Activated CD4-positive, alpha-beta T cell treated with anti-CD3 and anti-CD28 coated beads for 48 hours (primary cell): ENCODE data around the gene BRCA1.
"Not testable (repeated sequence)": the region's sequence is repeated elsewhere in the genome, so short reads cannot be mapped to it uniquely, and the experiment has no call there.

Experiments used
- DNase-seq: peaks from one replicate; pipeline ENCODE4 v3.0.0-alpha.2; 2020

Gene BRCA1

GRCh38 chr17:43133439-43133838 is 8.3 kb upstream of the BRCA1 start:
- not testable (repeated sequence) for DNase-seq

- DNase-seq: no peak
Observed at GRCh38 chr17:43132117-43132516, 7.0 kb upstream of the BRCA1 start.

- DNase-seq: no peak
Observed at GRCh38 chr17:43129671-43130010, 4.5 kb upstream of the BRCA1 start.

- not testable (repeated sequence) for DNase-seq
Observed at GRCh38 chr17:43127333-43127876, 2.2 kb upstream of the BRCA1 start.

- DNase-seq: no peak
Observed at GRCh38 chr17:43126911-43127290, 1.7 kb upstream of the BRCA1 start.

- peak; percentile 3 for DNase-seq
Observed at GRCh38 chr17:43125967-43126910, 1.1 kb upstream of the BRCA1 start.

GRCh38 chr17:43118679-43119615 is 6.2 kb downstream of the BRCA1 start:
- no peak for DNase-seq

- no peak for DNase-seq
Observed at GRCh38 chr17:43114151-43114552, 11.0 kb downstream of the BRCA1 start.

GRCh38 chr17:43106552-43106951 is 18.6 kb downstream of the BRCA1 start:
- no peak for DNase-seq

GRCh38 chr17:43105146-43105545 is 20.0 kb downstream of the BRCA1 start:
- no peak for DNase-seq

- DNase-seq: no peak
Observed at GRCh38 chr17:43104665-43105064, 20.5 kb downstream of the BRCA1 start.

- DNase-seq: not testable (repeated sequence)
Observed at GRCh38 chr17:43095364-43095763, 29.8 kb downstream of the BRCA1 start.

- DNase-seq: no peak
Observed at GRCh38 chr17:43094129-43094835, 30.9 kb downstream of the BRCA1 start.

GRCh38 chr17:43092901-43093300 is 32.3 kb downstream of the BRCA1 start:
- DNase-seq: no peak

GRCh38 chr17:43090022-43090421 is 35.1 kb downstream of the BRCA1 start:
- DNase-seq: no peak

GRCh38 chr17:43085474-43085873 is 39.7 kb downstream of the BRCA1 start:
- DNase-seq: no peak

GRCh38 chr17:43079641-43080302 is 45.4 kb downstream of the BRCA1 start:
- DNase-seq: no peak

- DNase-seq: no peak
Observed at GRCh38 chr17:43074869-43075268, 50.3 kb downstream of the BRCA1 start.

GRCh38 chr17:43070872-43071271 is 54.3 kb downstream of the BRCA1 start:
- DNase-seq: no peak

GRCh38 chr17:43070257-43070656 is 54.9 kb downstream of the BRCA1 start:
- DNase-seq: no peak

- DNase-seq: no peak
Observed at GRCh38 chr17:43069368-43069898, 55.7 kb downstream of the BRCA1 start.
